Measurements from ENCODE around the gene ETV6.

Gene ETV6

DNA sequence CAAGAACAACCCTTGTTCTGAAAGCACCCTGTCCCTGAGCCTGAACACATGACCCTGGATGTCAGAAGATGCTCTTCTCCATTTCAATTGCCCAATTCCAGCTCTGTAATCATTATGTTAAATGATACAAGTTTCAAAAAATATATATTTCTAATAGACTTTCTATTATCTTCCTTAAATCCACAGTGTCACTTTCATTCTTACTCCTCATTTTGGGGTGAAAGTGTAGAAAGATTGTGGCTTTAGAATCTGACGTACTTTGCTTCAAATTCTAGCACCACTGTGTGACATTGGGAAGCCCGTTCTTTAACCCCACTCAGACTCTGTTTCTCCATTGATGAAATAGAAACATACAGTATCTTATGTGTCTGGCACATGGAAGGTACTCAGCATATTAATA lies 83.2 kb downstream of the ETV6 start:
- H3K4me3 ChIP-seq (ENCODE audit: low read length), result no peak overlapping the region
- no peaks in the 10 kb centered on the region for H3K27me3 ChIP-seq (ENCODE audit: control insufficient read depth, insufficient read depth, low read length)
- no peaks in the 10 kb centered on the region for H3K9me3 ChIP-seq (ENCODE audit: control insufficient read depth, low read depth, low read length)
- H3K9ac ChIP-seq (ENCODE audit: low read length), result no peak overlapping the region
- peaks cover 3% of the 10 kb centered on the region for H3K4me1 ChIP-seq (ENCODE audit: control insufficient read depth, low read depth, low read length)
- H3K27ac ChIP-seq (ENCODE audit: low read length), result no peak overlapping the region
- H3K36me3 ChIP-seq (ENCODE audit: control insufficient read depth, low read depth, low read length), result no peaks in the 10 kb centered on the region

DNA sequence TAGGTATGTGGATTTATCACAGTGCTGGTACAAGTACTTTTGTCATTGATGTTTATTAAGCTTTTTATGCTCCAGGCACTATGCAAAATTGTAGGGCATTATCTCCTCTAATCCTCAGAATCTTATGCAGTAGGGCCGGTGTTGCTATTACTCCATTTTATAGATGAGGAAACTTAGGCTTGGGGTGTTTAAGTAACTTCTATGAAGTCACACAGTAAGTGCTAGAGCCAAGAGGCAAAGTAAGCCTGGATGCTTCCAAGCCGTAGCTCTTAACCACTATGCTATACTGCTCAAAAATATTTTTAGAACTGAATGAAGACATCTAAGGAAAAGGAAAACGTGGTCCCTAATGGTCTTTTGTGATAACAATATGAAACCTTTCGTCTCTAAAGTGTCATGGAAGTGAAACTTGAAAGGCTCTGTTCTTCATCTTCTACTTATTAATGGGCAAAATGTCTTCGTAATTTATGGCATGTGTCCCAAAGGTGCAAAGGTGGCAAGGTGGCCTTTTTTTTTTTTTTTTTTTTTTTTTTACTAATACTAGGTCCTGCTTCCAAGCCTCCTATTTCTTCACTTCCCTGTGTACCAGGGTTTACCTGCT lies 85.2 kb downstream of the ETV6 start:
- Histone ChIP-seq H3K27ac (ENCODE audit: low read length) (no peak overlapping the region), H3K4me1 (ENCODE audit: control insufficient read depth, low read depth, low read length) (peaks cover 3% of the 10 kb centered on the region), H3K9ac (ENCODE audit: low read length) (no peak overlapping the region)

DNA sequence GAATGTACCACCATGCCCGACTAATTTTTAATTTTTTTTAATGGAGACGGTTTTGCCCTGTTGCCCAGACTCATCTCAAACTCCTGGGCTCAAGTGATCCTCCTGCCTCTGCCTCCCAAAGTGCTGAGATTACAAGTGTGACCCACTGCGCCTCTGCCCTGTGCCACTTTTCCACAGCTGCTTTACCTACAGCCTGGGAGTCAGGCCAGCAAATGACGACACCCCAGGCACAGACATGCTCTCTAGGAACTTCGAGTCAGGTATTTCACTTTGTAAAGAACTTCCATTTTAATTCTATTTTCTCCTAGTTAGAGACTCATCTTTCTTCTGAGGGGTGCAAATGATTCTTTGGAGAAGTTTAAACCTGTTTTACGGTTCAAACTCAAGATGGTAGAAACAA lies 89.0 kb downstream of the ETV6 start:
- Histone ChIP-seq H3K9me3 (ENCODE audit: control insufficient read depth, low read depth, low read length) (no peaks in the 10 kb centered on the region), H3K4me3 (ENCODE audit: low read length) (no peak overlapping the region), H3K27ac (ENCODE audit: low read length) (no peak overlapping the region), H3K27me3 (ENCODE audit: control insufficient read depth, insufficient read depth, low read length) (no peaks in the 10 kb centered on the region), H3K36me3 (ENCODE audit: control insufficient read depth, low read depth, low read length) (no peaks in the 10 kb centered on the region), H3K9ac (ENCODE audit: low read length) (no peak overlapping the region), H3K4me1 (ENCODE audit: control insufficient read depth, low read depth, low read length) (peaks cover 18% of the 10 kb centered on the region)

More for the DNA sequence above, 85.2 kb downstream of the ETV6 start:
- no peaks in the 10 kb centered on the region for H3K9me3 ChIP-seq (ENCODE audit: control insufficient read depth, low read depth, low read length)
- H3K27me3 ChIP-seq (ENCODE audit: control insufficient read depth, insufficient read depth, low read length), result no peaks in the 10 kb centered on the region
- H3K36me3 ChIP-seq (ENCODE audit: control insufficient read depth, low read depth, low read length), result no peaks in the 10 kb centered on the region
- H3K4me3 ChIP-seq (ENCODE audit: low read length), result no peak overlapping the region

DNA sequence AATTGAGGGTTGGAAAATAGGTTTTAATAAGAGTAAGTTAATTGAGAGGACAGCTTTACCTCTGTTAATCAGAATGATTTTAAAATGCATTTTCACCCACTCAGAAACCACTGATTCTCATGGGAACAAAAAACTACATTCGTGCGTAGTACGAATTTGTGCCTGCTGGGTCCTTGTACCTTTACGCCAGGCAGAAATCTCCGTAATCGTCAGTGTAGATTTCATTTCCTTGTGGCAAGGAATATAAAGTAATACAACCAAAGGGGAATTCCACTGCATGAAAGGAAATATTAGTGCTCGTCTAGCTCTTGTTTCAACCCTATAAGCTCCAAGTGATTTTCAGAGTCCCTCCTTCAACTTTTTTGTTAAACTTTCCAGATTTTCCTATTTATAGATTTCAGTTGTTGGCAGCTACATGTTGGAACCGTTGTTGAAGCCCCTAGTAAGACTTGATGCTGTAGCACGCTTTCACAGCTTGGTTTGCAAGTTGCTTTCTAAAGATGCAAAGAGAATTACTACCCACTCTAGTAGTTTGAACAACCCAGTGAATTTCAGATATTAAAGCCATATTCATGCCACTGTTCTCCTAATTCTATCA lies 90.6 kb downstream of the ETV6 start:
- no peak overlapping the region for H3K27ac ChIP-seq (ENCODE audit: low read length)
- no peaks in the 10 kb centered on the region for H3K36me3 ChIP-seq (ENCODE audit: control insufficient read depth, low read depth, low read length)
- peaks cover 31% of the 10 kb centered on the region for H3K4me1 ChIP-seq (ENCODE audit: control insufficient read depth, low read depth, low read length)
- H3K27me3 ChIP-seq (ENCODE audit: control insufficient read depth, insufficient read depth, low read length), result no peaks in the 10 kb centered on the region
- no peaks in the 10 kb centered on the region for H3K9me3 ChIP-seq (ENCODE audit: control insufficient read depth, low read depth, low read length)
- no peak overlapping the region for H3K9ac ChIP-seq (ENCODE audit: low read length)
- no peak overlapping the region for H3K4me3 ChIP-seq (ENCODE audit: low read length)

DNA sequence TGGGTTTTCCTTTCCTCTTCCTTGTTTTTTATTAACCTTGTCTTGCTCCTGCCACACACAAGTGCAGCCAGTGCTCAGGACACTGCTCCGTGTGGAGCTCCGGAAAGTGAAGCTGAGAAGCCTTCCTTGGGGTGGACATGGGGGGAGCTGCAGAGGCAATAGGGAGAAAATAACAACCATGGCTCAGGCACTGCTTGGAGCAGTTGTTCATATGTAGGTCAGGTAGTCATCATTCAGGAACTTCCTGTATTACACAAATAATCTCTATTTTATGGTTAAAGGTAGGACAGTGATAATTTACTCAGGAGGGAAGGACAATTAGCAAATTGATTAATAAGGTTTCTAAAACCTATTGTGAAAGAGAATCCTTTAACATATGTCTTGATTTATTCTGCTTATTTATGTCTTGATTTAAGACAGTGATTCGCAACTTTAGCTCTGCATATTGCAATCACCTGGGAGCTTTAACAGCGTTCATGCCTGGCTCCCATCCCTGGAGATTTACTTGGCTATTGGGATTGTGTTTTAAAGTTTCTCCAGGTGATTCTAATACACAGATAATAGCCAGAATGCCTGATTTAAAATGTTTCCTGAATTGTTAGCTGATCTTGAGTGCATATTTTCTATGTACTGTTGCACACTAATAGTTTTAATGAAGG lies 92.1 kb downstream of the ETV6 start:
- Histone ChIP-seq H3K9me3 (ENCODE audit: control insufficient read depth, low read depth, low read length) (no peaks in the 10 kb centered on the region), H3K27me3 (ENCODE audit: control insufficient read depth, insufficient read depth, low read length) (no peaks in the 10 kb centered on the region), H3K27ac (ENCODE audit: low read length) (no peak overlapping the region), H3K4me1 (ENCODE audit: control insufficient read depth, low read depth, low read length) (peaks cover 35% of the 10 kb centered on the region), H3K9ac (ENCODE audit: low read length) (no peak overlapping the region), H3K36me3 (ENCODE audit: control insufficient read depth, low read depth, low read length) (no peaks in the 10 kb centered on the region), H3K4me3 (ENCODE audit: low read length) (no peak overlapping the region)

DNA sequence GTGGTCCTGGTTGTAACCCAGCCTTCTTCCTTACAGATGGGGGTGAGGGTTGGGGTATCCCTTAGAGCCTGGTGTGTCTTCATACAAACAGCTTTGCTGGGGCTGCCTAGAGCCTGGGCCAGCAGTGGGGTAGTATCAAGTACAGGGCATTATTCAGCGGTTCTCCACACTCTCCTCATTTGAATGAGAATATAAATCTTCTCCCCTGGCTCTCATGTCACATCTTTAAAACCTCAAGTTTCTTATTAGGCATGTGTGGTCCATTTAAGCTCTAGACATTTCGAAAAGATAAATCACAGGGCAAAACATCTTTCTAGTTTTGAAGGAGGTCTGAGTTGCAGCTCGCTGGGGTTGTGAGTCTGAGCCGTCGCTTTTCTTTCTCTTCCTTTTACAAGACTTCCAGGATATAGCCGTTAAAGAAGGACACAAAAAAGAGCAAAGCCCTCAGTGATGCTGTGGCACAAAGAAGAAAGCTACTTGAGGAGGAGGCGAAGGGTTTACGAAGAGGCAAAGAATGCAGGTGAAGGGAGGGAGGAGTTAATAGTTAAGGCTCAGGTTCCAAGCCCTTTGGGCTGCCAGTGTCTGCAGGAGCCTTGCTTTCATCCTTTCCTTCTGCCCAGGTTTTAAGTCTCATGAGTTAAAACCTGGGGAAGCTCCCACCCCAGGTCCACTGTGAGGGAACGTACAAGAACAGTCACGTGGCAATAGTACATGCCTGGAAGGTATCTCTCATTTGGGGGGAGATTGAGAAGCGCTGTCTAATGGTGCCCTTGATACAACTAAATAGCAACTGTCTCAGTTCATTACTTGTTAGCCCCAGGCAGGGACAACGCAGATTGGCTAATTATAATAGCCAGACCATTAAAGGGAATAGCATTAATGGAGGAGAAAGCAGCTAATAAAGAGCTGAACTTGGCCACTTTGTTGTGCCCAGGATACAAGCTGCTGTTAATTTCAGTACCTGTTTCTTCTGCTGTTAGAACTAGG lies 94.2 kb downstream of the ETV6 start:
- Histone ChIP-seq H3K36me3 (ENCODE audit: control insufficient read depth, low read depth, low read length) (no peaks in the 10 kb centered on the region), H3K9me3 (ENCODE audit: control insufficient read depth, low read depth, low read length) (no peaks in the 10 kb centered on the region), H3K4me1 (ENCODE audit: control insufficient read depth, low read depth, low read length) (peaks cover 35% of the 10 kb centered on the region), H3K9ac (ENCODE audit: low read length) (no peak overlapping the region), H3K4me3 (ENCODE audit: low read length) (peak overlapping the region; percentile 28), H3K27me3 (ENCODE audit: control insufficient read depth, insufficient read depth, low read length) (no peaks in the 10 kb centered on the region), H3K27ac (ENCODE audit: low read length) (no peak overlapping the region)

DNA sequence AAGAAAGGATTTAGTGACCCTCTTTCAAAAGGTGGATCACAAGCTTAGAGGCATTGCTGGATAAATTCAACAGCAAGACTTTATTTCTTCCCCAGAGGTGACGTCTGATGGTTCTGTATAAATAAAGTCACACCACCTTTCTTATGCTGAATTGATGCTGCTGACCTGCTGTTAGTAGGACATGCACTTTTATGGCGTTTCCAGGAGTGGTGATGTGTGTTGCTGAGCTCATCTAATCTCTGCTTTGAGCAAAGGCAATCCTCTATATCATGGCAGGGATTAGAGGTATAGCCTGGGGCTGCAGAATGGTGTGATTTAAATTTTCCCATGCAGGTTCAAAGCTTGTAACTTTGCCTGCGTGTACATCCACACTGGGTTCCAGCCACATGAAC lies 94.9 kb downstream of the ETV6 start:
- no peak overlapping the region for H3K27ac ChIP-seq (ENCODE audit: low read length)
- peaks cover 35% of the 10 kb centered on the region for H3K4me1 ChIP-seq (ENCODE audit: control insufficient read depth, low read depth, low read length)
- H3K9me3 ChIP-seq (ENCODE audit: control insufficient read depth, low read depth, low read length), result no peaks in the 10 kb centered on the region
- H3K9ac ChIP-seq (ENCODE audit: low read length), result no peak overlapping the region
- no peaks in the 10 kb centered on the region for H3K36me3 ChIP-seq (ENCODE audit: control insufficient read depth, low read depth, low read length)
- H3K27me3 ChIP-seq (ENCODE audit: control insufficient read depth, insufficient read depth, low read length), result no peaks in the 10 kb centered on the region
- H3K4me3 ChIP-seq (ENCODE audit: low read length), result no peak overlapping the region

DNA sequence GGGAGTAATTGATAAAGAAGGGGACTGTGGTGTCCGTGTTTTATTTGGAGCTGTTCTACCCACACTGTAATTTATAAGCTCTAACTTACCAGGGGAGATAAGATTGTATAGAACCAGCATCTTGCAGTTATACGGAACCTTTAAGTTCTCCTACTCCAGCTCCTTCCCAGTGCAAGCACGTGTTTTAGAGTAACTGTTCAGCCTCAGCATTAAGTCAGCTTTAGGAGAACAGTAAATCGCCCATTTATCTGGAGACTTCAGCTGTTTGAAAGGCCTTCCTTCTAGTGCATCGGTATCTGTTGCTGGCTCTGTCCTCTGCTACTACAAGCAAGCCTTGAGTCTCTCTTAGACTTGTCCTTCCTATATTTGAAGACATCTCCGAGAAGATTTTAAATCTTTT lies 95.6 kb downstream of the ETV6 start:
- Histone ChIP-seq H3K4me3 (ENCODE audit: low read length) (no peak overlapping the region), H3K9ac (ENCODE audit: low read length) (no peak overlapping the region)

DNA sequence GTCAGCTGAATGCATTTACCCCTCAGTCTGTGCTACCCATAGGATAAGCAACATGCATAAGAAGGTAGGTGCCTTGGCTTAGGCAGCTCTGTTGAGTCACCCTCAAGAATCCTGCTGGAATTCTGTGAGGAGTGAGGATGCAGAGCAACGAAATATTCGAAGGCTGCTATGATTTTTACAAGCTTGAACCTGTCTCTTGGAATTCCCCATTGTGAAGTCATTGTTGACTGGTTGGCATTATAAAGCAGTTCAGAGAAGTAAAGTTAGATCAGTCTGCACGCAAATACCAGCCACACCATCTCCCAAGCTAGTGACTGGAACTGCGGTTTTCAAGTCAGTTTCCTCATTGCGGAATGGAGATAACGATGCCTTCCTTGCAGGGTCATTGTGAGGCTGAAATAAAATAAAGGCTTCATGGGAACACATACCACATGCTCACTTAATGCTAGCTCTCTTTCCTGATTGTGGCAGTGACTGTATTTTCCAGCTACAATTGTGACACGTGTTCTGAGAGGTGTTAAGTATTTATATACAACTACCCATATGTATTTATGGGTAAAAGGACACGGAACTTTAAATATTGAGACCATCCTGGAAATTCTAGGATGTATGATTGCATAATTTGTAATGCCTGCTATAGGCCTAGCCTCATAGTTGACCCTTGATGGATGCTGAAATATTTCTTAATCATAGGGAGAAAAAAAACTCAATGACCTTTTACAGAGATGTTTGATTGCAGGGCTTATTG lies 96.7 kb downstream of the ETV6 start:
- Histone ChIP-seq H3K27ac (ENCODE audit: low read length) (no peak overlapping the region), H3K36me3 (ENCODE audit: control insufficient read depth, low read depth, low read length) (no peaks in the 10 kb centered on the region), H3K9ac (ENCODE audit: low read length) (no peak overlapping the region), H3K27me3 (ENCODE audit: control insufficient read depth, insufficient read depth, low read length) (no peaks in the 10 kb centered on the region), H3K4me1 (ENCODE audit: control insufficient read depth, low read depth, low read length) (peaks cover 37% of the 10 kb centered on the region), H3K4me3 (ENCODE audit: low read length) (no peak overlapping the region), H3K9me3 (ENCODE audit: control insufficient read depth, low read depth, low read length) (no peaks in the 10 kb centered on the region)

More for the DNA sequence above, 95.6 kb downstream of the ETV6 start:
- Histone ChIP-seq H3K27ac (ENCODE audit: low read length) (no peak overlapping the region), H3K27me3 (ENCODE audit: control insufficient read depth, insufficient read depth, low read length) (no peaks in the 10 kb centered on the region), H3K9me3 (ENCODE audit: control insufficient read depth, low read depth, low read length) (no peaks in the 10 kb centered on the region), H3K4me1 (ENCODE audit: control insufficient read depth, low read depth, low read length) (peaks cover 35% of the 10 kb centered on the region), H3K36me3 (ENCODE audit: control insufficient read depth, low read depth, low read length) (no peaks in the 10 kb centered on the region)

DNA sequence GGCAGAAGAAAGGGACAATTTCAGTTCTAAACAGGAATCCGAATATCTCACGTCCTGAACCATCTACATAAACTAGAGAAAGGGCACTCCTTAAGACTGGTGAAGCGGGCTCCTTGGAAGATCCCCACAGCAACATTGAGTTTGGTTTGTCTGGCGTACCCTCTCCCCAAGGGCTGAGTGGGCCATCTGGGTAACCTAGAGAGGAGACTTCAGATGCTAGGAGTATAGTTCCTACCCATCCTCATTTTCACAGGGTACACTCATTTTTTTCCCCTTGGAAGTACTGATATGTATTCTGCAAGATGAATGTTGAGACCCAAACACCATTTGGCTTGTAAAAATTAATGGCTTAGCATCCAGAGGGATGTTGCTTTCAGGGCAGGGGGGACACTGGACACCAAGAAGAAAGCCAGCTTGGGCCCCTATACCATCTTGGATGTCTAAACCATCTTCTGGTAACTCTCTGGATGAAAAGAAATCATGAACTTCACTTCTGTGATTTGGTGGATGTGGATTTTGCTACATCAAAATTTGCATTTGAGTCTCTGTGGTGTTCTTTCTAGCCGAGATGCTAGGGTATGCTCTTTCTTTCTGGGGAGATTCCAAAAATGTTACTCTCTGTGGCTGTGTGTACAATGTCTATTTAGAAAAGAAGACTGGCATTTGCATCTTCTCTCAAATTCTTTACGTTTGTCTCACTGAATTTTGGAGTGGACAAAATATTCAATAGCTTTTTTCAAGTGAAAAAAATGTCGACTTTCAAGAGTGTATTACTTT lies 97.7 kb downstream of the ETV6 start:
- no peaks in the 10 kb centered on the region for H3K27me3 ChIP-seq (ENCODE audit: control insufficient read depth, insufficient read depth, low read length)
- no peaks in the 10 kb centered on the region for H3K36me3 ChIP-seq (ENCODE audit: control insufficient read depth, low read depth, low read length)
- H3K9ac ChIP-seq (ENCODE audit: low read length), result no peak overlapping the region
- H3K9me3 ChIP-seq (ENCODE audit: control insufficient read depth, low read depth, low read length), result no peaks in the 10 kb centered on the region
- H3K4me1 ChIP-seq (ENCODE audit: control insufficient read depth, low read depth, low read length), result peaks cover 38% of the 10 kb centered on the region
- H3K4me3 ChIP-seq (ENCODE audit: low read length), result no peak overlapping the region
- no peak overlapping the region for H3K27ac ChIP-seq (ENCODE audit: low read length)
